Caco-2 (cell line): Measurements from ENCODE around the gene CITED2. TPM values are rescaled to one million over a fixed set of nuclear protein-coding genes. Genes with fewer than 3 reads are reported as not detected.
"Not testable (repeated sequence)": the region's sequence is repeated elsewhere in the genome, so short reads cannot be mapped to it uniquely, and the experiment has no call there.

Source experiments
- BruUV-seq: library from RNA; stranded (reverse); fragments of 400-500 nt; replicated peaks from 2 replicates; lab custom pipeline; 2021; lab: Mats Ljungman, UMichigan
- CTCF ChIA-PET: fragments of 300-600 bp; sonication (Branson Sonifier 250); formaldehyde crosslinking; loops from one replicate; lab custom pipeline; 2022; ENCODE audit warnings: antibody characterized with exemption; lab: Charles Lee
- POLR2A ChIA-PET: fragments of 300-600 bp; sonication (Branson Sonifier 250); formaldehyde crosslinking; loops from one replicate; lab custom pipeline; 2022; ENCODE audit warnings: antibody characterized with exemption; lab: Charles Lee
- DNase-seq, 2 experiments: peaks; one replicate each; pipeline versions ENCODE4 v3.0.0 to v3.0.0-alpha.2; 2020 to 2022
- H3K27me3 ChIP-seq: replicated peaks from 2 replicates; pipeline ENCODE4 v1.6.0; 2011; ENCODE audit warnings: low read length; ENCODE audit not compliant: control insufficient read depth, insufficient read depth
- H3K36me3 ChIP-seq: 2 replicates; pipeline ENCODE4 v1.5.1; 2011; ENCODE audit warnings: low read length; ENCODE audit not compliant: control insufficient read depth, insufficient read depth
- H3K4me1 ChIP-seq: fragments of 250-450 bp; sonication (Bioruptor Pico); 2 replicates; pipeline ENCODE4 v1.5.1; 2020; ENCODE audit warnings: mild to moderate bottlenecking
- H3K4me3 ChIP-seq: 2 replicates; pipeline ENCODE4 v1.5.1; 2011; ENCODE audit warnings: low read depth, mild to moderate bottlenecking, control low read depth, low read length
- H3K9me3 ChIP-seq: fragments of 250-450 bp; sonication (Bioruptor Pico); 2 replicates; pipeline ENCODE4 v1.5.1; 2020; ENCODE audit warnings: mild to moderate bottlenecking, moderate library complexity
- H3K27ac Mint-ChIP-seq: one replicate; pipeline ENCODE4 v1.8.0; 2022; ENCODE audit warnings: mixed read lengths; ENCODE audit not compliant: unreplicated experiment
- H3K27me3 Mint-ChIP-seq: one replicate; pipeline ENCODE4 v1.8.0; 2022; ENCODE audit warnings: mixed read lengths; ENCODE audit not compliant: insufficient read depth, unreplicated experiment
- H3K36me3 Mint-ChIP-seq: one replicate; pipeline ENCODE4 v1.8.0; 2022; ENCODE audit warnings: mild to moderate bottlenecking, mixed read lengths; ENCODE audit not compliant: insufficient read depth, unreplicated experiment
- H3K4me1 Mint-ChIP-seq: one replicate; pipeline ENCODE4 v1.8.0; 2022; ENCODE audit warnings: low read depth, mixed read lengths; ENCODE audit not compliant: unreplicated experiment
- H3K4me3 Mint-ChIP-seq: one replicate; pipeline ENCODE4 v1.8.0; 2022; ENCODE audit warnings: mild to moderate bottlenecking, moderate library complexity, mixed read lengths; ENCODE audit not compliant: unreplicated experiment
- H3K9me3 Mint-ChIP-seq: one replicate; pipeline ENCODE4 v1.8.0; 2022; ENCODE audit warnings: mixed read lengths; ENCODE audit not compliant: unreplicated experiment
- CTCF ChIP-seq, 2 experiments: fragments of 200-600 bp in 1 of 2; IDR thresholded peaks; 1 replicate in 1 of 2; 2 replicates in 1 of 2; pipeline versions ENCODE4 v1.5.1 to v1.8.0; 2011 to 2022; ENCODE audit warnings: antibody characterized with exemption in 1 of 2, control low read depth in 1 of 2, inconsistent platforms in 1 of 2, low read depth in 1 of 2, low read length in 1 of 2, mild to moderate bottlenecking in 1 of 2, moderate library complexity in 1 of 2; ENCODE audit not compliant: insufficient read depth in 1 of 2, severe bottlenecking in 1 of 2, unreplicated experiment in 1 of 2
- intact Hi-C: fragments of 100-400 bp; cut with micrococcal nuclease; formaldehyde crosslinking; loops from one replicate; pipeline ENCODE4 v1.10.0; 2022; ENCODE audit not compliant: unreplicated experiment
- total RNA-seq: library from RNA; stranded (reverse); gene quantifications from 2 replicates; pipeline ENCODE4 v1.2.3, GENCODE V29; 2022

The CITED2 gene
- total RNA-seq, 1 experiment from 2014 or later, result 78.0 TPM

GRCh38 chr6:139415365-139415764 is 40.9 kb upstream of the CITED2 start:
- Mint-ChIP-seq H3K4me3 (no peak overlapping the region), H3K36me3 (no peaks in the 10 kb centered on the region), H3K27me3 (no peaks in the 10 kb centered on the region), H3K4me1 (peaks cover 9% of the 10 kb centered on the region), H3K27ac (no peak overlapping the region), H3K9me3 (no peaks in the 10 kb centered on the region)
- CTCF ChIA-PET, result no interaction called here
- Histone ChIP-seq H3K4me3 (no peak overlapping the region), H3K27me3 (no peaks in the 10 kb centered on the region), H3K4me1 (no peaks in the 10 kb centered on the region), H3K36me3 (no peaks in the 10 kb centered on the region), H3K9me3 (no peaks in the 10 kb centered on the region)
- TF ChIP-seq CTCF (IDR thresholded peaks at IDR 0.05; ENCODE audit: insufficient read depth in 1 of 2, low read depth in 1 of 2, low read length in 1 of 2, severe bottlenecking in 1 of 2, unreplicated experiment in 1 of 2), result no peak
- intact Hi-C loops, result no loop called here
- DNase-seq, result no peak
- POLR2A ChIA-PET, result no interaction called here
- BruUV-seq, result no TSS peak

- CTCF ChIA-PET, H3K9me3 ChIP-seq, H3K9me3 Mint-ChIP-seq, H3K4me1 Mint-ChIP-seq, H3K27me3 Mint-ChIP-seq, H3K27me3 ChIP-seq, H3K36me3 ChIP-seq, POLR2A ChIA-PET, BruUV-seq, H3K36me3 Mint-ChIP-seq, H3K27ac Mint-ChIP-seq, H3K4me3 ChIP-seq, H3K4me3 Mint-ChIP-seq, intact Hi-C loops, DNase-seq: not testable (repeated sequence)
- H3K4me1 ChIP-seq, result peaks cover 10% of the 10 kb centered on the region; the same call in 1 of the 2 replicates
These were observed 37.7 kb upstream of the CITED2 start for GRCh38 chr6:139412103-139412502.

GRCh38 chr6:139409026-139409425 is 34.6 kb upstream of the CITED2 start:
- no peaks in the 10 kb centered on the region for H3K9me3 ChIP-seq
- H3K27me3 Mint-ChIP-seq, result no peaks in the 10 kb centered on the region
- ChIA-PET POLR2A (no interaction called here), CTCF (no interaction called here)
- intact Hi-C loops, result no loop called here
- no peaks in the 10 kb centered on the region for H3K9me3 Mint-ChIP-seq
- peaks cover 14% of the 10 kb centered on the region for H3K4me1 Mint-ChIP-seq
- H3K4me3 Mint-ChIP-seq, result no peak overlapping the region
- DNase-seq, result no peak
- H3K27me3 ChIP-seq, result no peaks in the 10 kb centered on the region
- no peaks in the 10 kb centered on the region for H3K36me3 Mint-ChIP-seq
- H3K4me3 ChIP-seq, result no peak overlapping the region
- H3K36me3 ChIP-seq, result no peaks in the 10 kb centered on the region
- H3K4me1 ChIP-seq, result peaks cover 10% of the 10 kb centered on the region; the same call in 1 of the 2 replicates
- BruUV-seq, result no TSS peak
- H3K27ac Mint-ChIP-seq, result no peak overlapping the region
- TF ChIP-seq CTCF (IDR thresholded peaks at IDR 0.05; ENCODE audit: insufficient read depth in 1 of 2, low read depth in 1 of 2, low read length in 1 of 2, severe bottlenecking in 1 of 2, unreplicated experiment in 1 of 2), result no peak
